ENCODE measurements around the gene CSF2RB.

DNA sequence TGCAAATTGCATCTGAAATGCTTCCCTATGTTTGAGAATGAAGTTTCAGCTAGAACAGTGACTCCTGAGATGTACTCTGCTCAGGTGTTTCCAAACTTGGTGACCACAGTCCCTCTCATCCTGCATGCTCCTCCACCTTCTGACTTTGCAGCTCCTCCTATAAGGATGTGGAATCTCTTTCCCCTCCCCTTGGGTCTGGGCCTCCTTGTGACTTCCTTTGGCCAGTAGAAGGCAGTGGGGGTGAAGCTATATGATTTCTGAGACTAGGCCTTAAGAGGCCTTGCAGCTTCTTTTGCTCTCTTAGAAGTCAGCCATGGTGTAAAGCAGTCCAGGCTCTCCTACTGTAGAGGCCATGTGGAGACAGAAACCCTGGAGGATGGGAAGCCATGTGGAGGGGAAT, 50.7 kb downstream of the CSF2RB start:
- no peak for TF ChIP-seq EZH2 (IDR thresholded peaks at IDR 0.05; ENCODE audit: insufficient read depth, poor library complexity, severe bottlenecking)
- TF ChIP-seq EZH2phosphoT487 (IDR thresholded peaks at IDR 0.05; ENCODE audit: insufficient read depth, low read depth) = no peak
